ENCODE data around the gene C8B.

C8B gene

GRCh38 chr1:56992318-56993125 is 26.7 kb upstream of the C8B start:
- Histone ChIP-seq H3K36me3 (ENCODE audit: insufficient read depth, low read length) (no peaks in the 10 kb centered on the region), H3K4me1 (ENCODE audit: insufficient read depth, low read length) (peaks cover 14% of the 10 kb centered on the region), H3K27ac (ENCODE audit: low read depth, low read length) (no peak overlapping the region), H3K9me3 (ENCODE audit: insufficient read depth, low read depth, low read length) (no peaks in the 10 kb centered on the region), H3K4me3 (ENCODE audit: low read length) (no peak overlapping the region), H3K27me3 (ENCODE audit: insufficient read depth, low read length) (no peaks in the 10 kb centered on the region), H3K9ac (ENCODE audit: low read depth, low read length) (no peak overlapping the region)
- WGBS: 90% methylated on average over 14 of the region's 15 CpGs

- WGBS: 94% methylated on average over 3 of the region's 3 CpGs
- no peaks in the 10 kb centered on the region for H3K27me3 ChIP-seq (ENCODE audit: insufficient read depth, low read length)
- no peaks in the 10 kb centered on the region for H3K9me3 ChIP-seq (ENCODE audit: insufficient read depth, low read depth, low read length)
- peaks cover 14% of the 10 kb centered on the region for H3K4me1 ChIP-seq (ENCODE audit: insufficient read depth, low read length)
- no peak overlapping the region for H3K9ac ChIP-seq (ENCODE audit: low read depth, low read length)
- H3K27ac ChIP-seq (ENCODE audit: low read depth, low read length): no peak overlapping the region
- no peak overlapping the region for H3K4me3 ChIP-seq (ENCODE audit: low read length)
- H3K36me3 ChIP-seq (ENCODE audit: insufficient read depth, low read length): no peaks in the 10 kb centered on the region
Measured at GRCh38 chr1:56991576-56991975, 25.8 kb upstream of the C8B start.

GRCh38 chr1:56986397-56986796 is 20.6 kb upstream of the C8B start:
- 98% methylated on average over 2 of the region's 2 CpGs for WGBS
- Histone ChIP-seq H3K4me1 (ENCODE audit: insufficient read depth, low read length) (no peaks in the 10 kb centered on the region), H3K4me3 (ENCODE audit: low read length) (no peak overlapping the region), H3K36me3 (ENCODE audit: insufficient read depth, low read length) (no peaks in the 10 kb centered on the region), H3K27me3 (ENCODE audit: insufficient read depth, low read length) (no peaks in the 10 kb centered on the region), H3K9me3 (ENCODE audit: insufficient read depth, low read depth, low read length) (no peaks in the 10 kb centered on the region), H3K27ac (ENCODE audit: low read depth, low read length) (no peak overlapping the region), H3K9ac (ENCODE audit: low read depth, low read length) (no peak overlapping the region)

- Histone ChIP-seq H3K9ac (ENCODE audit: low read depth, low read length) (no peak overlapping the region), H3K27me3 (ENCODE audit: insufficient read depth, low read length) (no peaks in the 10 kb centered on the region), H3K9me3 (ENCODE audit: insufficient read depth, low read depth, low read length) (no peaks in the 10 kb centered on the region), H3K27ac (ENCODE audit: low read depth, low read length) (no peak overlapping the region), H3K36me3 (ENCODE audit: insufficient read depth, low read length) (no peaks in the 10 kb centered on the region), H3K4me3 (ENCODE audit: low read length) (no peak overlapping the region), H3K4me1 (ENCODE audit: insufficient read depth, low read length) (no peaks in the 10 kb centered on the region)
- 90% methylated on average over 2 of the region's 2 CpGs for WGBS
Measured at GRCh38 chr1:56985857-56986256, 20.0 kb upstream of the C8B start.

GRCh38 chr1:56983484-56983883 is 17.7 kb upstream of the C8B start:
- no peaks in the 10 kb centered on the region for H3K9me3 ChIP-seq (ENCODE audit: insufficient read depth, low read depth, low read length)
- H3K27ac ChIP-seq (ENCODE audit: low read depth, low read length): no peak overlapping the region
- H3K9ac ChIP-seq (ENCODE audit: low read depth, low read length): no peak overlapping the region
- H3K4me1 ChIP-seq (ENCODE audit: insufficient read depth, low read length): no peaks in the 10 kb centered on the region
- H3K4me3 ChIP-seq (ENCODE audit: low read length): no peak overlapping the region
- H3K27me3 ChIP-seq (ENCODE audit: insufficient read depth, low read length): no peaks in the 10 kb centered on the region
- 83% methylated on average over 6 of the region's 6 CpGs for WGBS
- no peaks in the 10 kb centered on the region for H3K36me3 ChIP-seq (ENCODE audit: insufficient read depth, low read length)

GRCh38 chr1:56979986-56980755 is 14.4 kb upstream of the C8B start:
- Histone ChIP-seq H3K4me3 (ENCODE audit: low read length) (no peak overlapping the region), H3K9ac (ENCODE audit: low read depth, low read length) (no peak overlapping the region), H3K36me3 (ENCODE audit: insufficient read depth, low read length) (no peaks in the 10 kb centered on the region), H3K9me3 (ENCODE audit: insufficient read depth, low read depth, low read length) (no peaks in the 10 kb centered on the region), H3K27me3 (ENCODE audit: insufficient read depth, low read length) (no peaks in the 10 kb centered on the region), H3K27ac (ENCODE audit: low read depth, low read length) (no peak overlapping the region), H3K4me1 (ENCODE audit: insufficient read depth, low read length) (no peaks in the 10 kb centered on the region)
- WGBS: 95% methylated on average over 3 of the region's 4 CpGs

GRCh38 chr1:56978819-56979218 is 13.0 kb upstream of the C8B start:
- no peak overlapping the region for H3K27ac ChIP-seq (ENCODE audit: low read depth, low read length)
- no peaks in the 10 kb centered on the region for H3K4me1 ChIP-seq (ENCODE audit: insufficient read depth, low read length)
- H3K9me3 ChIP-seq (ENCODE audit: insufficient read depth, low read depth, low read length): no peaks in the 10 kb centered on the region
- no peak overlapping the region for H3K9ac ChIP-seq (ENCODE audit: low read depth, low read length)
- no peaks in the 10 kb centered on the region for H3K27me3 ChIP-seq (ENCODE audit: insufficient read depth, low read length)
- H3K4me3 ChIP-seq (ENCODE audit: low read length): no peak overlapping the region
- no peaks in the 10 kb centered on the region for H3K36me3 ChIP-seq (ENCODE audit: insufficient read depth, low read length)
- 92% methylated on average over 3 of the region's 5 CpGs for WGBS

GRCh38 chr1:56977910-56978309 is 12.1 kb upstream of the C8B start:
- Histone ChIP-seq H3K36me3 (ENCODE audit: insufficient read depth, low read length) (no peaks in the 10 kb centered on the region), H3K27me3 (ENCODE audit: insufficient read depth, low read length) (no peaks in the 10 kb centered on the region), H3K27ac (ENCODE audit: low read depth, low read length) (no peak overlapping the region), H3K4me1 (ENCODE audit: insufficient read depth, low read length) (no peaks in the 10 kb centered on the region), H3K9ac (ENCODE audit: low read depth, low read length) (no peak overlapping the region), H3K9me3 (ENCODE audit: insufficient read depth, low read depth, low read length) (no peaks in the 10 kb centered on the region), H3K4me3 (ENCODE audit: low read length) (no peak overlapping the region)
- 86% methylated on average over 3 of the region's 4 CpGs for WGBS

GRCh38 chr1:56975446-56975845 is 9.6 kb upstream of the C8B start:
- no peaks in the 10 kb centered on the region for H3K4me1 ChIP-seq (ENCODE audit: insufficient read depth, low read length)
- H3K9ac ChIP-seq (ENCODE audit: low read depth, low read length): no peak overlapping the region
- H3K36me3 ChIP-seq (ENCODE audit: insufficient read depth, low read length): no peaks in the 10 kb centered on the region
- H3K27ac ChIP-seq (ENCODE audit: low read depth, low read length): no peak overlapping the region
- no peaks in the 10 kb centered on the region for H3K9me3 ChIP-seq (ENCODE audit: insufficient read depth, low read depth, low read length)
- WGBS: 94% methylated on average over 4 of the region's 4 CpGs
- H3K4me3 ChIP-seq (ENCODE audit: low read length): no peak overlapping the region
- H3K27me3 ChIP-seq (ENCODE audit: insufficient read depth, low read length): no peaks in the 10 kb centered on the region

- Histone ChIP-seq H3K4me3 (ENCODE audit: low read length) (no peak overlapping the region), H3K9me3 (ENCODE audit: insufficient read depth, low read depth, low read length) (no peaks in the 10 kb centered on the region), H3K27ac (ENCODE audit: low read depth, low read length) (no peak overlapping the region), H3K9ac (ENCODE audit: low read depth, low read length) (no peak overlapping the region), H3K36me3 (ENCODE audit: insufficient read depth, low read length) (no peaks in the 10 kb centered on the region), H3K27me3 (ENCODE audit: insufficient read depth, low read length) (no peaks in the 10 kb centered on the region), H3K4me1 (ENCODE audit: insufficient read depth, low read length) (no peaks in the 10 kb centered on the region)
- WGBS: 90% methylated on average over 5 of the region's 5 CpGs
Measured at GRCh38 chr1:56973923-56974742, 8.3 kb upstream of the C8B start.

GRCh38 chr1:56972976-56973375 is 7.2 kb upstream of the C8B start:
- Histone ChIP-seq H3K9me3 (ENCODE audit: insufficient read depth, low read depth, low read length) (no peaks in the 10 kb centered on the region), H3K4me3 (ENCODE audit: low read length) (no peak overlapping the region), H3K27ac (ENCODE audit: low read depth, low read length) (no peak overlapping the region), H3K36me3 (ENCODE audit: insufficient read depth, low read length) (no peaks in the 10 kb centered on the region), H3K27me3 (ENCODE audit: insufficient read depth, low read length) (no peaks in the 10 kb centered on the region), H3K4me1 (ENCODE audit: insufficient read depth, low read length) (no peaks in the 10 kb centered on the region), H3K9ac (ENCODE audit: low read depth, low read length) (no peak overlapping the region)
- WGBS: 82% methylated on average over 1 of the region's 1 CpG

Data from HUES64 (cell line).